KOPT-K1 (cell line): ENCODE results near the gene OVOL2.

ENCODE experiments used
- H3K27ac ChIP-seq: fragments of 200-600 bp; sonication (generic); 2 replicates; pipeline ENCODE4 v1.5.1; 2016; ENCODE audit warnings: antibody characterized with exemption, mild to moderate bottlenecking, low read depth, low read length; ENCODE audit not compliant: poor library complexity, severe bottlenecking
- H3K36me3 ChIP-seq: fragments of 200-600 bp; sonication (generic); 2 replicates; pipeline ENCODE4 v1.5.1; 2017; ENCODE audit warnings: antibody characterized with exemption, mild to moderate bottlenecking, low read length, moderate library complexity; ENCODE audit not compliant: insufficient read depth
- H3K9me3 ChIP-seq: fragments of 200-600 bp; sonication (generic); 2 replicates; pipeline ENCODE4 v1.5.1; 2017; ENCODE audit warnings: antibody characterized with exemption, low read length, mild to moderate bottlenecking; ENCODE audit not compliant: insufficient read depth, poor library complexity, severe bottlenecking

OVOL2 gene

DNA sequence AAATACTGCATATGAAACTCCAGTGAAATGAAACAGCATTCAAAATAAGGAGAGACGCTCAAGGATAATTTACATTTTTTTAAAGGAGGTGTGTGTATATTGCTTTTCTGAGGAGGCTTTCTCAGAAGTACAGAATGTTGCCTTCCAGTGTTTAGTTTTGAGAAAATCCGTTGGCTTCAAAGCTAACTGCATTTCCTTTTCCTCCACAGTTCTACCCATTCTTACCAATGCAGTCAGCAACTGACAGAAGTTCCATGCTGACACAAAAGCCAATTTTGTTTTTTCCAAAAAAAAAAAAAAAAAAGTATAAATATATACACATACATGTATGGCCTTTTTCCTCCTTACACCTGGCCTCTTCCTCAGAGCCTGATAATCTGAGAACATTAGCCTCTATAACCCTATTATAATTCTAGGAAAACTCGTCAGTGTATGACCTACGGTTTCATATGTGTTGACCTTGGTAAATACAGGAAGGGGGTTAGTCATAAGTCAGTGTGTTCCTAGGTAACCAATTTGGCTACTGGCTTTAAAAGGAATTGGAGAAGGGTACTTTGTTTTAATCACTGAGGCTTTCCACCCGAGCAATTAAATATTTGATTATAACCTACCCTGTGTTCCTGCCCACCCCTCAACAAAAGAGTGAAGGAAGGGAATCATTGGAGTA is 64.7 kb downstream of the OVOL2 start:
- H3K27ac ChIP-seq, result peak overlapping the region; percentile 77
- H3K9me3 ChIP-seq, result no peaks in the 10 kb centered on the region
- H3K36me3 ChIP-seq, result peaks cover 37% of the 10 kb centered on the region

DNA sequence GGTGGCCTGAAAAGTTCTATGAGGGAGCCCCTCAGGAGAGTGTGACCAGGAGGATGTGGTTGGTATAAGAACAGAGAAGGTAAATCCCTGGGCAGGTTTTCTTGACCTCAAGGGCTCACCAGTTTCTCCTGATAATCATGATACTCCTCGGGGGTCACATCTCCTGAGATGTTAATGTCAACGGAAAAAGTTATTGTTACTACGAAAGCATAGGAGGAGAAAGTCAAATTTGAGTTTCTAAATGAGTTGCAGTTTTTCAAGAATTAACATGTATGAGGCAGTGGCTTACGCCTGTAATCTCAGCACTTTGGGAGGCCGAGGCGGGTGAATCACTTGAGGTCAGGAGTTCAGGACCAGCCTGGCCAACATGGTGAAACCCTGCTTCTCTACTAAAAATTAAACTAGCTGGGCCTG is 65.5 kb downstream of the OVOL2 start:
- Histone ChIP-seq H3K9me3 (no peaks in the 10 kb centered on the region), H3K36me3 (peaks cover 44% of the 10 kb centered on the region), H3K27ac (peak overlapping the region; percentile 77)

DNA sequence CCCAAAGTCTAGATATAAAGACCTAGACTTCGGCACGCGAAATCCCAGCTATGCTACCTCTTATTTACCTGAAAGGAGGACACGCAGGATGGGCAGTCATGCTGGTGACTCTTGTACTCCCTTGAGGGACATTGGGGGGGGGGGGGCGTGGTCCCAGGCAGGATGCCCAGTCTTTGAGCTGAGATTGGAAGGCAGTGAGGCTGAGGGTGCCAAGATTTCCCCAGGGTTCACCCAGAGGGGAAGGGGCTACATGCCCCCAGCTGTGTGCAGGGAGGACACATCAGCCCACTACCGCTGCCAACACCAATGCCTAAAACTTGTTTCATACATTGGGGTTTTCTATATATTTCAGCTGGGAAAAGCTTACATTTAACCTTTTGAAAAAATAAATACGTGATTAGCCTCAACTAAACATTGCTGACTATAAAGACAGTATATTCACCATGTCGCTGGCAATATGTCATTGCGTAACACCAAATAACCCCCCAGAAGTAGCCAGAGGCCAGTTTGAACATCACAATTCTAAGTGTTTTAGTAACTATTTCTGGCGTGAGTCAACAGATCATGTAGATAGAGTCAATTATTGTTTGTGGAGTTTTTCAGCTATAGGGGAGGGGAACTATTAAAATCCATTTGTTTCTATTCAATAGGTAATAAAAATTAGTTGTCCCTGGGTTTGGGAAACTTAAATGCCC is 67.3 kb downstream of the OVOL2 start:
- no peak overlapping the region for H3K27ac ChIP-seq
- H3K36me3 ChIP-seq, result peaks cover 62% of the 10 kb centered on the region
- no peaks in the 10 kb centered on the region for H3K9me3 ChIP-seq

DNA sequence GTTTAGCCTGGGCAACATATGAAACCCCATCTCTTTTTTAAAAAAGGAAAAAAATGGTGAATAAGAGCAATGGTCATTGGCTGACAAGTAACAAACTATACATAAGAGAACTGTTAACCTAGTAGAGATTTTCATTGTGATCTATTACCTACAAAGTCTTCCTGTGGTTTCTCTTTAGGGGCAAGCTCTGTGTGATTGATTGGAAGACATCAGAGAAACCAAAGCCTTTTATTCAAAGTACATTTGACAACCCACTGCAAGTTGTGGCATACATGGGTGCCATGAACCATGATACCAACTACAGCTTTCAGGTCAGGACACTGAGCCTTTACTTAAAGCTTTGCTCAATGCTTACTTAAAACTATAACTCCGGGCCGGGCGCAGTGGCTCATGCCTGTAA is 69.7 kb downstream of the OVOL2 start:
- Histone ChIP-seq H3K27ac (no peak overlapping the region), H3K36me3 (peaks cover 82% of the 10 kb centered on the region), H3K9me3 (no peaks in the 10 kb centered on the region)

DNA sequence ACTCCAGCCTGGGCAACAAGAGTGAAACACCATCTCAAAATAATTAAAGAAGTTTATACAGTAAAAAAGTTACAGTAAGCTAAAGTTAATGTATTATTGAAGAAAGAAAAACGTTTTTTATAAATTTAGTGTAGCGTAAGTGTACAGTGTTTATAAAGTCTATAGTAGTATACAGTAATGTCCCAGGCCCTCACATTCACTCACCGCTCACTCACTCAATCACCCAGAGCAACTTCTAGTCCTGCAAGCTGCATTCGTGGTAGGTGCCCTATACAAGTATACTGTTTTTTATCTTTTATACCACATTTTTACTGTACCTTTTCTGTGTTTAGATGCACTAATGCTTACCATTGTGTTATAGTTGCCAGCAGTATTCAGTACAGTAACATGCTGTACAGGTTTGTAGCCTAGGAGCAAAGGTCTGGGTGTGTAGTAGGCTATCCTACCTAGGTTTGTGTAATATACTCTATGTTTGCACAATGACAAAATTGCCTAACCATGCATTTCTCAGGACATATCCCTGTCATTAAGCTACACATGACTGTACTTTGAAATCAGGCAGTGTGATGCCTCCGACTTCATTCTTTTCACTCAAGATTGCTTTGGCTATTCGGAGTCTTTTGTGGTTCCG is 72.2 kb downstream of the OVOL2 start:
- Histone ChIP-seq H3K27ac (no peak overlapping the region), H3K36me3 (peaks cover 92% of the 10 kb centered on the region)

DNA sequence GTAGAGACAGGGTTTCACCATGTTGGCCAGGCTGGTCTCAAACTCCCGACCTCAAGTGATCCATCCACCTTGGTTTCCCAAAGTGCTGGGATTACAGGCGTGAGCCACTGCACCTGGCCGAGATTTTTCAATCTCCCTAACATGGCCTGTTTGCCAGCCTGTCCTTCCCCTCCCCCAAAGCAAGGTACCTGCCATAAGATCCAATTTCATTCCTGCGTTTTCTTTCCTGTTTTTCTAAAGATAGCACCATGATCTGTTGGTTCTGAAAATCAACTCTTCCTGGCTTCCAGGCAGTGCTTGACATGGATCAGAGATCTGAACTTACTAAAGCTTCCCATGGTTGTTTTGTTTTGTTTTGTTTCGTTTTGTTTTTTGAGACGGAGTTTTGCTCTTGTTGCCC is 81.4 kb downstream of the OVOL2 start:
- Histone ChIP-seq H3K36me3 (peaks cover 82% of the 10 kb centered on the region), H3K9me3 (no peaks in the 10 kb centered on the region), H3K27ac (no peak overlapping the region)

More for the DNA sequence above, 72.2 kb downstream of the OVOL2 start:
- no peaks in the 10 kb centered on the region for H3K9me3 ChIP-seq
